Tibial nerve (tissue), 4 donors: ENCODE results near the gene GRID1. TPM values are rescaled to one million over a fixed set of nuclear protein-coding genes. Genes with fewer than 3 reads are reported as not detected.

Experiments used
- DNase-seq, 2 donors: peaks; one replicate each; pipeline ENCODE4 v3.0.0-alpha.2; 2019; ENCODE audit warnings: low spot score in 2 of 2
- H3K27ac ChIP-seq, 4 donors: fragments of 200-600 bp; sonication (generic) in 3 of 4; one replicate each; pipeline ENCODE4 v1.5.1; 2017 to 2019; ENCODE audit warnings: mild to moderate bottlenecking in 1 of 4
- H3K27me3 ChIP-seq, 2 donors: fragments of 200-600 bp; sonication (generic) in 1 of 2; one replicate each; pipeline versions ENCODE4 v1.5.1 to v1.6.0; 2017 to 2019
- H3K36me3 ChIP-seq, 3 donors: fragments of 200-600 bp; sonication (generic); one replicate each; pipeline ENCODE4 v1.5.1; 2018 to 2019
- H3K4me1 ChIP-seq, 4 donors: fragments of 200-600 bp; sonication (generic) in 3 of 4; one replicate each; pipeline ENCODE4 v1.5.1; 2017 to 2019
- H3K4me3 ChIP-seq, 4 donors: fragments of 200-600 bp; sonication (generic) in 3 of 4; one replicate each; pipeline ENCODE4 v1.5.1; 2017 to 2019; ENCODE audit warnings: mild to moderate bottlenecking in 1 of 4, moderate library complexity in 1 of 4
- H3K9me3 ChIP-seq, 4 donors: fragments of 200-600 bp; sonication (generic) in 3 of 4; one replicate each; pipeline ENCODE4 v1.5.1; 2017 to 2019
- CTCF ChIP-seq, 5 experiments: fragments of 200-600 bp in 3 of 5; fragments of 450-650 bp in 2 of 5; sonication (generic) in 3 of 5; IDR thresholded peaks; one replicate each; pipeline ENCODE4 v1.5.1; 2016 to 2019; ENCODE audit warnings: antibody characterized with exemption in 5 of 5, mild to moderate bottlenecking in 3 of 5, moderate library complexity in 2 of 5
- EP300 ChIP-seq, 2 donors: sonication (generic); formaldehyde crosslinking; IDR thresholded peaks; one replicate each; pipeline ENCODE4 v1.6.1; 2017; ENCODE audit warnings: antibody characterized with exemption in 2 of 2, mild to moderate bottlenecking in 1 of 2
- POLR2A ChIP-seq, 2 donors: fragments of 450-650 bp; IDR thresholded peaks; one replicate each; pipeline ENCODE4 v1.6.1; 2017; ENCODE audit warnings: antibody characterized with exemption in 2 of 2, mild to moderate bottlenecking in 2 of 2, moderate library complexity in 2 of 2
- WGBS, 2 donors: methylation state at CpG; one replicate each; pipeline ENCODE4 v1.1.5; 2018; 5-methylcytosine and 5-hydroxymethylcytosine counted together
- total RNA-seq, 4 donors: library from RNA; depleted of rRNA; stranded (reverse); fragments of >200 nt; gene quantifications; one replicate each; pipeline ENCODE4 v1.1.0, GENCODE V29; 2016

The GRID1 gene
- total RNA-seq, 4 donors from 2014 or later = 7.7 to 16.3 (median 10.5) TPM

- Histone ChIP-seq H3K4me3 (no peak overlapping the region), H3K4me1 (peaks cover 0 to 9% (median 0%) of the 10 kb centered on the region in 4 donors), H3K9me3 (peaks cover 0 to 1% (median 0%) of the 10 kb centered on the region in 4 donors), H3K36me3 (no peaks in the 10 kb centered on the region), H3K27me3 (no peaks in the 10 kb centered on the region), H3K27ac (no peak overlapping the region)
- 55 to 64% methylated on average over 2 of the region's 2 CpGs for WGBS, 2 donors
- no peak for TF ChIP-seq CTCF (IDR thresholded peaks at IDR 0.05)
- no peak for TF ChIP-seq EP300 (IDR thresholded peaks at IDR 0.05)
- no peak for TF ChIP-seq POLR2A (IDR thresholded peaks at IDR 0.05)
- no peak for DNase-seq
These were observed 602.5 kb downstream of the GRID1 start for GRCh38 chr10:85764108-85764507.

- no peaks in the 10 kb centered on the region for H3K9me3 ChIP-seq
- WGBS, 2 donors = 51 to 54% methylated on average over 3 of the region's 3 CpGs
- DNase-seq = no peak
- TF ChIP-seq CTCF (IDR thresholded peaks at IDR 0.05) = no peak
- no peaks in the 10 kb centered on the region for H3K27me3 ChIP-seq
- H3K4me1 ChIP-seq = no peaks in the 10 kb centered on the region
- no peak overlapping the region for H3K4me3 ChIP-seq
- H3K27ac ChIP-seq = no peak overlapping the region
- no peaks in the 10 kb centered on the region for H3K36me3 ChIP-seq
These were observed 604.6 kb downstream of the GRID1 start for GRCh38 chr10:85761906-85762445.

GRCh38 chr10:85741626-85742300 lies 624.8 kb downstream of the GRID1 start:
- H3K27me3 ChIP-seq = no peaks in the 10 kb centered on the region
- TF ChIP-seq CTCF (IDR thresholded peaks at IDR 0.05) (no peak), EP300 (IDR thresholded peaks at IDR 0.05) (no peak)
- no peaks in the 10 kb centered on the region for H3K4me1 ChIP-seq
- H3K27ac ChIP-seq = no peak overlapping the region
- no peak overlapping the region for H3K4me3 ChIP-seq
- no peaks in the 10 kb centered on the region for H3K36me3 ChIP-seq
- peaks cover 0 to 7% (median 0%) of the 10 kb centered on the region in 4 donors for H3K9me3 ChIP-seq
- WGBS, 2 donors = 74 to 80% methylated on average over 5 of the region's 5 CpGs
- DNase-seq = no peak

- TF ChIP-seq POLR2A (IDR thresholded peaks at IDR 0.05) (no peak), EP300 (IDR thresholded peaks at IDR 0.05) (no peak), CTCF (IDR thresholded peaks at IDR 0.05) (no peak)
- no peak for DNase-seq
- Histone ChIP-seq H3K27me3 (no peaks in the 10 kb centered on the region), H3K27ac (no peak overlapping the region), H3K9me3 (peaks cover 0 to 7% (median 0%) of the 10 kb centered on the region in 4 donors), H3K4me3 (no peak overlapping the region), H3K36me3 (no peaks in the 10 kb centered on the region), H3K4me1 (no peaks in the 10 kb centered on the region)
- WGBS, 2 donors = 82 to 94% methylated on average over 1 of the region's 1 CpG
These were observed 630.6 kb downstream of the GRID1 start for GRCh38 chr10:85735997-85736396.

GRCh38 chr10:85734791-85735190 lies 631.8 kb downstream of the GRID1 start:
- Histone ChIP-seq H3K4me1 (no peaks in the 10 kb centered on the region), H3K4me3 (no peak overlapping the region), H3K27ac (no peak overlapping the region), H3K27me3 (no peaks in the 10 kb centered on the region), H3K9me3 (peaks cover 0 to 7% (median 0%) of the 10 kb centered on the region in 4 donors), H3K36me3 (no peaks in the 10 kb centered on the region)
- no peak for DNase-seq
- no peak for TF ChIP-seq EP300 (IDR thresholded peaks at IDR 0.05)
- no peak for TF ChIP-seq POLR2A (IDR thresholded peaks at IDR 0.05)
- TF ChIP-seq CTCF (IDR thresholded peaks at IDR 0.05) = no peak
- WGBS, 2 donors = 80 to 83% methylated on average over 7 of the region's 7 CpGs
